Activated CD4-positive, alpha-beta T cell treated with anti-CD3 and anti-CD28 coated beads, Interleukin-2, amount 50 U/mL, for 48 hours (primary cell): ENCODE data around the gene TSNAX.

Source experiments
- DNase-seq, 2 experiments: peaks; one replicate each; pipeline ENCODE4 v3.0.0-alpha.2; 2020

Gene TSNAX

DNA sequence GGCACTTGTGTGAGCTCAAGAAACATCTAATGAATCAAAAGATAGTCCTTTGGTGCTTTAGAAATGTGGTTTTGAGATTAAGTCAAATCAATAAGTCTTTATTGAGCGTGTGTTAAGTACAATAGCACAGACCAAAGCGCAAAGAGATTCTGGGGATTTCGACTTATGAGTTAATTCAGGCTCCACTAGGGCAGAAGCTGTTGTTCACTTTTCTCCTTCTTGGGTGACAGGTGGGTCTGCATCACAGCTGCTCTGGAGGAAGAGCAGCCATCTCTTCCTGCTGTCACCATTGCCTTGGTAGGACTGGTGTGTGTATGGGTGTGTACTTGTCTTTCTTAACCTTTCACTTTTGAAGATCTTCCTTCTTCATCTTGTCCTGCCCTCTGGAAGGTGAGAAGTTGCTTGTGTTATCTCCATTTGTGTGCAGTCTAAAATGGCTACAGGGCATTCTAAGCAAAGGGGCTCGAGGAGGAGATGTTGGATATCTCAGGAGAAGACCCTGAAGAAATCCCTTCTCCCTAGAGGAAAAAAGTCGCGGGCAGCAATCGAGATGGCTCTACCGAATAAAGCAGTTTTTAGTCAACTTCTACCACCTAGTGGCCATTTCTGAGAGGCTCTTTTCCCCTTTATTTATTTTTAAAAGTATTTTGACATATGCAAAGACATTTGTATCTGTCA, 75.3 kb downstream of the TSNAX start:
- peak; percentile 27 to 43 for DNase-seq

GRCh38 chr1:231604276-231604621, 75.8 kb downstream of the TSNAX start:
- no peak for DNase-seq

GRCh38 chr1:231605149-231606100, 77.0 kb downstream of the TSNAX start:
- DNase-seq: no peak

DNA sequence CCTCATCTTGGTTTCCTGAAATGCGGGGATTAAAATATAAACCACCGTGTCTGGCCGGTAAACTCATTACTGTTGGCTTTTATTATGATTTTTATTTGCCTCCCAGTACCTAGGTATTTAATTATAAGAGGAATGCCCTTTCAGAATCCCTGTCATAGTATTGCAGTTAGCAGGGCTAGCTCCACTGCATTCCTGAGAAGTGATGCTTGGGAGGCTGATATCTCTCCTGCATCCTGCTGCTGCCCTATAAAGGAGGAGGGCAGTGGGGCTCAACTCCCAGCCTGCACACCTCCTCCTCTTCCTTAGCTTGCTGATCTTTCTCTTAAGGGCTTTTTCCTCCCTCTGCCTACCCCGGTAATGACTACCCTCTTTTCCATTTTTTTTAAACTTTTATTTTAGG, 78.2 kb downstream of the TSNAX start:
- DNase-seq: no peak

DNA sequence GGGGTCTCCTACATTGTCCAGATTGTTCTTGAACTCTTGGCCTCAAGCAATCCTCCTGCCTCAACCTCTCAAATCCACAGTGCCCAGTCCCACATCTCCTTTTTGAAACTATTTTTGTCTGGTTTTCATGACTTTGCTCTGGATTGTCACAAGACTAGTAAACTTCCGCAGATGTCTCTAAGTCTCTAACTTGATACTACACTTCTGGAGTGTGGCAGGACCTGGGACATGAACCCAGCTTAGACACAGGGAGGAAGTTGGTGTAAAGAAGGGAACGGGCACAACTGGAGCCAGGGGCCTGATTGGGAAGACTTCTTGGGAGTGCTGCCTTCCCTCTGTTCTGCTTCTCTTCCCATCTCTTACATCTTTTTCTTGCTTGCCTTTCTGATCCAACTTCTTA, 81.9 kb downstream of the TSNAX start:
- DNase-seq: no peak

DNA sequence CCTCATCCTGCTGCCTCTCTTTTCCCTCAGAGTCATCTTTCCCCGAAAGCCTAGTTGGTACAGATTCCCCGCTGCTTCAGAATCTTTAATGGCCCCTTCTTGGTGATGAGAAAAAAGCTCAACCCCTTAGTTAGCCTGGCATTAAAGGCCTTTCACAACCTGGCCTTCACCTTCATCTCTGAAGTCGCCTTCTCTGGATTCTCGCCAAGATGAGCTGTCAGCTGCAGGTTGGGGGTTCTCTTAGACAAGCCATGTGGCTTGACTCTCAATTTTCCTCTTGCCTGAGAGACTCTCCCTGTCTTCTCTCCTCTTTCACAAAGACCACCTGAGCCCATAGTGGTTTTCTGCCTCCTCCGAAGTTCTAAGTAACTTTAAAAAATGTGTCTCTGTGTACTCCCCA, 82.6 kb downstream of the TSNAX start:
- DNase-seq: no peak

DNA sequence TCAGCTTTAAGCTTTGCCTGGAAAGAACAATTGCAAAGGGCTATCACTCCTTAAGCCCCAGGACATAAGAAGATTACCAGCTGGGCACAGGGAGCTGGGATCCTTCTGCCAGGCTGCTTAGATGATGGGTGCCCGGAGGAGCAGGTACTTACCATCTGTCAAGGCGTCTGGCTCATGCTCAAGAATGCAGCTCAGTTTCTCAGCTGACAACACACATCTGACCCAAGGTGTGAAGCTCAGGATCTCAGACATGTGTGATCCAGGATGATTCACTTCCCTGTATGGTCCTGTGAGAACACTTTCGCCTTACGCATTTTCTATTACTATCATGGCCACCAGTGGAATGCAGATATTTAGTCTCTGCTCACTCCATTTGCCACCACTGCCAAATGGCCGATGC, 83.4 kb downstream of the TSNAX start:
- DNase-seq: no peak

GRCh38 chr1:231612393-231613089, 84.1 kb downstream of the TSNAX start:
- DNase-seq: peak; percentile 19 to 44

DNA sequence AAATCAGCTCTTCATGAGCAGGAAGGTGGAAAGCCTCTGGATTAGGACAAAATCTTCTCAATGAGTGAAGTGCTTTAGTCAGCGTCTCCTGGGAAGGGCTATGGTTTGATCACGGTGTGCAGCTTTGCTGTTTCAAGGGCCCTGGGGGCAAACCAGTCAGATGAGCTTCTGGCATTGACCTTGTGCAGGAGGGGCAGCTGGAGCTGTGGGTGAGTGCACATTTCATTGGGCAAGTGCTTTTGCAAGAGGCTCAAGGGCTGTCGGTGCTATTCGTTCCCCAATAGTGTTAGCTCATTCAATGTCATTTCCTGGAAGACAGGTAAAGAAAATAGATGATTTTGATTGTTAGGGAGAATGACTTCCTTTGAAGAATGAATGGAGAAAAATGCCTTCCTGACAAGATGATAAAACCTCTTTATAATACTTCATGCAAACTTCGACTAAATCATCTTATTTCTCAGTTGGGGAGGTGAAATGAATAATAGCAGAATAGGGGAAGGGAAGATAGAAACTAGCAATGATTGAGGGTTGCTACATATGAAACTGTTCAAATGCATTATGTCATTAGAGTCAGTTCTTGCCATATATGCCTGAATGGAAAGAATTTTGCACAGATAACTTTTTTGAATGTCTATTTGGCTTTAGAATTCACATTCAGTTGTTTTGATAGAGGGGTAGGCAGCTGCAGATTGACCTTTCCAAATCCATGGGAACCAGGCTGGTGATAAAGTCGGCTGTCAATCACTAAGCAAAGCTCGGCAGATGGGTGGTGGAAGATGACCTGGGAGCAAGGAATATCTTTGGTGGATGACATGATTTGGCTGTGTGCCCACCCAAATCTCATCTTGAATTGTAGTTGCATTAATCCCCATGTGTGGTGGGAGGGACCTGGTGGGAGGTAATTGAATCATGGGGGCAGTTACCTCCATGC, 85.2 kb downstream of the TSNAX start:
- no peak for DNase-seq
